SU-DHL-6 (cell line): ENCODE measurements around the gene SUN1.

Experiments
- H2AFZ ChIP-seq: fragments of 200-600 bp; sonication (generic); 2 replicates; pipeline ENCODE4 v1.6.1; 2014; ENCODE audit warnings: low read depth, mild to moderate bottlenecking, moderate library complexity, mixed read lengths, antibody characterized with exemption, low read length; ENCODE audit not compliant: severe bottlenecking
- H3F3A ChIP-seq: fragments of 200-600 bp; shearing (Covaris generic); 2 replicates; pipeline ENCODE4 v1.6.0; 2016; ENCODE audit warnings: antibody characterized with exemption, mild to moderate bottlenecking; ENCODE audit not compliant: insufficient read depth
- H3K27ac ChIP-seq: fragments of 200-600 bp; sonication (generic); 2 replicates; pipeline ENCODE4 v1.5.1; 2016; ENCODE audit warnings: low read depth, mild to moderate bottlenecking, low read length, moderate library complexity, mixed read lengths
- H3K27me3 ChIP-seq: fragments of 200-600 bp; sonication (generic), shearing (Covaris generic); 2 replicates; pipeline ENCODE4 v1.6.0; 2014; ENCODE audit warnings: mild to moderate bottlenecking, low read length
- H3K36me3 ChIP-seq: fragments of 200-600 bp; sonication (generic); 2 replicates; pipeline ENCODE4 v1.6.1; 2014; ENCODE audit warnings: mild to moderate bottlenecking, low read length, mixed read lengths
- H3K4me2 ChIP-seq: fragments of 300-600, 200-600 bp; shearing (Covaris generic), sonication (generic); 2 replicates; pipeline ENCODE4 v1.6.0; 2014; ENCODE audit warnings: low read length, low read depth, mild to moderate bottlenecking; ENCODE audit not compliant: poor library complexity, severe bottlenecking
- H3K4me3 ChIP-seq: fragments of 200-600 bp; sonication (generic); 2 replicates; pipeline ENCODE4 v1.5.1; 2014; ENCODE audit warnings: antibody characterized with exemption, low read length, mild to moderate bottlenecking, mixed read lengths; ENCODE audit not compliant: insufficient read depth, poor library complexity, severe bottlenecking
- H3K79me2 ChIP-seq: fragments of 200-600 bp; sonication (generic); 2 replicates; pipeline ENCODE4 v1.6.1; 2014; ENCODE audit warnings: mild to moderate bottlenecking, low read length, moderate library complexity; ENCODE audit not compliant: insufficient read depth
- H3K9ac ChIP-seq: fragments of 200-600 bp; sonication (generic); 2 replicates; pipeline ENCODE4 v1.7.0; 2014; ENCODE audit warnings: mild to moderate bottlenecking, low read length
- H3K9me2 ChIP-seq: fragments of 200-600 bp; sonication (generic); replicated peaks from 2 replicates; pipeline ENCODE4 v1.6.1; 2014; ENCODE audit warnings: low read length; ENCODE audit not compliant: insufficient read depth
- H3K9me3 ChIP-seq: fragments of 200-600 bp; sonication (generic); 2 replicates; pipeline ENCODE4 v1.6.1; 2014; ENCODE audit warnings: low read length, mixed read lengths; ENCODE audit not compliant: insufficient read depth
- H4K20me1 ChIP-seq: fragments of 200-600 bp; sonication (generic); 2 replicates; pipeline ENCODE4 v1.6.1; 2014; ENCODE audit warnings: low read depth, mild to moderate bottlenecking, antibody characterized with exemption, low read length, moderate library complexity, mixed read lengths
- EZH2phosphoT487 ChIP-seq: fragments of 200-600 bp; sonication (generic), shearing (Covaris generic); conservative IDR thresholded peaks from 2 replicates; pipeline ENCODE4 v1.6.1; 2018; ENCODE audit warnings: mild to moderate bottlenecking, antibody characterized with exemption, low read length, moderate library complexity, mixed read lengths
- TF ChIP-seq, protein P1 (sequence below): fragments of 200-600 bp; sonication (generic); IDR thresholded peaks from one replicate; pipeline ENCODE4 v1.5.1; 2017; ENCODE audit warnings: antibody characterized with exemption, mild to moderate bottlenecking, low read length, moderate library complexity; ENCODE audit not compliant: insufficient read depth, poor library complexity, severe bottlenecking

SUN1 gene

GRCh38 chr7:915291-916218 is 83.3 kb downstream of the SUN1 start:
- no peak overlapping the region for H2AFZ ChIP-seq
- H3K4me2 ChIP-seq: no peak overlapping the region
- H3K79me2 ChIP-seq: no peaks in the 10 kb centered on the region
- H3F3A ChIP-seq: no peaks in the 10 kb centered on the region
- TF ChIP-seq, protein P1, sequence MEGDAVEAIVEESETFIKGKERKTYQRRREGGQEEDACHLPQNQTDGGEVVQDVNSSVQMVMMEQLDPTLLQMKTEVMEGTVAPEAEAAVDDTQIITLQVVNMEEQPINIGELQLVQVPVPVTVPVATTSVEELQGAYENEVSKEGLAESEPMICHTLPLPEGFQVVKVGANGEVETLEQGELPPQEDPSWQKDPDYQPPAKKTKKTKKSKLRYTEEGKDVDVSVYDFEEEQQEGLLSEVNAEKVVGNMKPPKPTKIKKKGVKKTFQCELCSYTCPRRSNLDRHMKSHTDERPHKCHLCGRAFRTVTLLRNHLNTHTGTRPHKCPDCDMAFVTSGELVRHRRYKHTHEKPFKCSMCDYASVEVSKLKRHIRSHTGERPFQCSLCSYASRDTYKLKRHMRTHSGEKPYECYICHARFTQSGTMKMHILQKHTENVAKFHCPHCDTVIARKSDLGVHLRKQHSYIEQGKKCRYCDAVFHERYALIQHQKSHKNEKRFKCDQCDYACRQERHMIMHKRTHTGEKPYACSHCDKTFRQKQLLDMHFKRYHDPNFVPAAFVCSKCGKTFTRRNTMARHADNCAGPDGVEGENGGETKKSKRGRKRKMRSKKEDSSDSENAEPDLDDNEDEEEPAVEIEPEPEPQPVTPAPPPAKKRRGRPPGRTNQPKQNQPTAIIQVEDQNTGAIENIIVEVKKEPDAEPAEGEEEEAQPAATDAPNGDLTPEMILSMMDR: no peak
- no peak for TF ChIP-seq EZH2phosphoT487
- H3K4me3 ChIP-seq: no peak overlapping the region
- H3K36me3 ChIP-seq: no peaks in the 10 kb centered on the region
- H3K9me3 ChIP-seq: no peaks in the 10 kb centered on the region
- H3K27ac ChIP-seq: no peak overlapping the region
- no peak overlapping the region for H3K9ac ChIP-seq
- no peaks in the 10 kb centered on the region for H3K9me2 ChIP-seq
- no peaks in the 10 kb centered on the region for H3K27me3 ChIP-seq
- H4K20me1 ChIP-seq: no peaks in the 10 kb centered on the region

GRCh38 chr7:916291-916941 is 84.1 kb downstream of the SUN1 start:
- Histone ChIP-seq H3K4me3 (no peak overlapping the region), H3K27ac (no peak overlapping the region), H3K9me3 (no peaks in the 10 kb centered on the region), H2AFZ (no peak overlapping the region), H3K4me2 (no peak overlapping the region), H3K9ac (no peak overlapping the region), H3K79me2 (no peaks in the 10 kb centered on the region), H3K27me3 (no peaks in the 10 kb centered on the region), H3K9me2 (no peaks in the 10 kb centered on the region), H3K36me3 (no peaks in the 10 kb centered on the region), H4K20me1 (no peaks in the 10 kb centered on the region), H3F3A (no peaks in the 10 kb centered on the region)
- no peak for TF ChIP-seq EZH2phosphoT487
- TF ChIP-seq, protein P1: no peak

- no peak overlapping the region for H3K27ac ChIP-seq
- no peak overlapping the region for H2AFZ ChIP-seq
- TF ChIP-seq EZH2phosphoT487: no peak
- TF ChIP-seq, protein P1: no peak
- no peaks in the 10 kb centered on the region for H4K20me1 ChIP-seq
- H3K9me2 ChIP-seq: no peaks in the 10 kb centered on the region
- H3K27me3 ChIP-seq: no peaks in the 10 kb centered on the region
- H3K36me3 ChIP-seq: no peaks in the 10 kb centered on the region
- H3K9ac ChIP-seq: no peak overlapping the region
- H3K9me3 ChIP-seq: no peaks in the 10 kb centered on the region
- H3F3A ChIP-seq: no peaks in the 10 kb centered on the region
- no peak overlapping the region for H3K4me3 ChIP-seq
- no peak overlapping the region for H3K4me2 ChIP-seq
- H3K79me2 ChIP-seq: no peaks in the 10 kb centered on the region
Measured at GRCh38 chr7:917255-918117, 85.2 kb downstream of the SUN1 start.
